ENCODE results near the gene SATB1. TPM values are rescaled to one million over a fixed set of nuclear protein-coding genes. Genes with fewer than 3 reads are reported as not detected.

SATB1 gene
- polyA plus RNA-seq (16.0 and 16.9 TPM in 2 replicates), polyA minus RNA-seq (32.6 and 42.0 TPM in 2 replicates)

GRCh38 chr3:18424729-18425640 lies at the start of gene SATB1:
TSS of gene SATB1 (minus strand) at chr3:18425339. CDS start at chr3:18420967, 4,372 bp downstream.
- H3K9ac ChIP-seq (ENCODE audit: low read length), result peak within 1 kb of the TSS; percentile 69
- peak within 1 kb of the TSS; percentile 33 for H3K27ac ChIP-seq (ENCODE audit: low read length)
- no peaks in the 10 kb centered on the region for H3K36me3 ChIP-seq (ENCODE audit: insufficient read depth, low read length)
- no peak for TF ChIP-seq TAF1 (IDR thresholded peaks at IDR 0.05; ENCODE audit: low read depth)
- TF ChIP-seq EZH2 (IDR thresholded peaks at IDR 0.05; ENCODE audit: borderline replicate concordance, insufficient read depth, low read length, poor library complexity, severe bottlenecking), result no peak
- peak; percentile 57 for TF ChIP-seq MXI1 (conservative IDR thresholded peaks at IDR 0.05; ENCODE audit: poor library complexity, severe bottlenecking)
- peak; percentile 21 for TF ChIP-seq CTCF (IDR thresholded peaks at IDR 0.05; ENCODE audit: poor library complexity, severe bottlenecking)
- TF ChIP-seq REST (IDR thresholded peaks at IDR 0.05; ENCODE audit: borderline replicate concordance), result no peak
- TF ChIP-seq SMC3 (conservative IDR thresholded peaks at IDR 0.05; ENCODE audit: poor library complexity), result peak; percentile 44
- TF ChIP-seq RAD21 (conservative IDR thresholded peaks at IDR 0.05), result peak; percentile 32
- no peak for TF ChIP-seq POLR2AphosphoS5 (IDR thresholded peaks at IDR 0.05)
- no peak for TF ChIP-seq EP300 (conservative IDR thresholded peaks at IDR 0.05; ENCODE audit: poor library complexity, severe bottlenecking)
- peak within 1 kb of the TSS; percentile 82 for H3K4me3 ChIP-seq (ENCODE audit: low read length)
- no peaks in the 10 kb centered on the region for H3K9me2 ChIP-seq (ENCODE audit: insufficient read depth, low read length)
- H3K79me2 ChIP-seq (replicated peaks; ENCODE audit: insufficient read depth, low read length), result peaks cover 26% of the 10 kb centered on the region
- no peaks in the 10 kb centered on the region for H3K27me3 ChIP-seq (ENCODE audit: insufficient read depth, low read depth, low read length)
- H3K9me3 ChIP-seq (ENCODE audit: low read length), result no peaks in the 10 kb centered on the region
- peak within 1 kb of the TSS; percentile 66 for H3K4me2 ChIP-seq (ENCODE audit: low read length)
- peak within 1 kb of the TSS; percentile 35 for H2AFZ ChIP-seq (ENCODE audit: low read depth, low read length)
- no peaks in the 10 kb centered on the region for H3F3A ChIP-seq (ENCODE audit: insufficient read depth, low read length, poor library complexity, severe bottlenecking)
- H4K20me1 ChIP-seq (ENCODE audit: insufficient read depth), result no peaks in the 10 kb centered on the region

GRCh38 chr3:18474202-18474601 lies 49.1 kb upstream of the SATB1 start:
- H3K79me2 ChIP-seq (replicated peaks; ENCODE audit: insufficient read depth, low read length), result no peaks in the 10 kb centered on the region
- no peaks in the 10 kb centered on the region for H3K36me3 ChIP-seq (ENCODE audit: insufficient read depth, low read length)
- no peak overlapping the region for H2AFZ ChIP-seq (ENCODE audit: low read depth, low read length)
- H3K9me3 ChIP-seq (ENCODE audit: low read length), result no peaks in the 10 kb centered on the region
- no peaks in the 10 kb centered on the region for H4K20me1 ChIP-seq (ENCODE audit: insufficient read depth)
- no peaks in the 10 kb centered on the region for H3K27me3 ChIP-seq (ENCODE audit: insufficient read depth, low read depth, low read length)
- H3K4me2 ChIP-seq (ENCODE audit: low read length), result no peak overlapping the region
- H3F3A ChIP-seq (ENCODE audit: insufficient read depth, low read length, poor library complexity, severe bottlenecking), result no peaks in the 10 kb centered on the region
- H3K4me3 ChIP-seq (ENCODE audit: low read length), result no peak overlapping the region
- no peak overlapping the region for H3K27ac ChIP-seq (ENCODE audit: low read length)
- TF ChIP-seq MXI1 (conservative IDR thresholded peaks at IDR 0.05; ENCODE audit: poor library complexity, severe bottlenecking) (no peak), EZH2 (IDR thresholded peaks at IDR 0.05; ENCODE audit: borderline replicate concordance, insufficient read depth, low read length, poor library complexity, severe bottlenecking) (no peak), REST (IDR thresholded peaks at IDR 0.05; ENCODE audit: borderline replicate concordance) (no peak), CTCF (IDR thresholded peaks at IDR 0.05; ENCODE audit: poor library complexity, severe bottlenecking) (no peak), EP300 (conservative IDR thresholded peaks at IDR 0.05; ENCODE audit: poor library complexity, severe bottlenecking) (no peak), RAD21 (conservative IDR thresholded peaks at IDR 0.05) (no peak), SMC3 (conservative IDR thresholded peaks at IDR 0.05; ENCODE audit: poor library complexity) (no peak)
- no peaks in the 10 kb centered on the region for H3K9me2 ChIP-seq (ENCODE audit: insufficient read depth, low read length)
- H3K9ac ChIP-seq (ENCODE audit: low read length), result no peak overlapping the region
